ENCODE measurements around the gene TRPV2. TPM values are rescaled to one million over a fixed set of nuclear protein-coding genes. Genes with fewer than 3 reads are reported as not detected.
"Not testable (repeated sequence)": the region's sequence is repeated elsewhere in the genome, so short reads cannot be mapped to it uniquely, and the experiment has no call there.

The TRPV2 gene
- total and polyA plus RNA-seq, 3 experiments from 2014 or later: 60.0 to 134 (median 67.3) TPM

- H3K27ac ChIP-seq (ENCODE audit: low read depth, low read length); H3K4me1 ChIP-seq (ENCODE audit: insufficient read depth, low read length); H3K9me3 Mint-ChIP-seq; H3K4me3 ChIP-seq (ENCODE audit: low read length); H3K36me3 Mint-ChIP-seq; POLR2A ChIA-PET; DNase-seq; H3K4me3 Mint-ChIP-seq; H3K4me1 Mint-ChIP-seq; H3K27me3 Mint-ChIP-seq; H3K9me3 ChIP-seq (ENCODE audit: low read length); H3K27me3 ChIP-seq (ENCODE audit: insufficient read depth, low read length, poor library complexity, severe bottlenecking); H3K27ac Mint-ChIP-seq; H3K36me3 ChIP-seq (ENCODE audit: insufficient read depth, low read length): not testable (repeated sequence)
- CTCF ChIA-PET: interaction anchor here (1.8 kb wide), 1 partner anchor 129 kb away, joined by 4 read pairs; no protein-coding TSS in a partner anchor
Measured at GRCh38 chr17:16392491-16392890, 22.9 kb upstream of the TRPV2 start.

DNA sequence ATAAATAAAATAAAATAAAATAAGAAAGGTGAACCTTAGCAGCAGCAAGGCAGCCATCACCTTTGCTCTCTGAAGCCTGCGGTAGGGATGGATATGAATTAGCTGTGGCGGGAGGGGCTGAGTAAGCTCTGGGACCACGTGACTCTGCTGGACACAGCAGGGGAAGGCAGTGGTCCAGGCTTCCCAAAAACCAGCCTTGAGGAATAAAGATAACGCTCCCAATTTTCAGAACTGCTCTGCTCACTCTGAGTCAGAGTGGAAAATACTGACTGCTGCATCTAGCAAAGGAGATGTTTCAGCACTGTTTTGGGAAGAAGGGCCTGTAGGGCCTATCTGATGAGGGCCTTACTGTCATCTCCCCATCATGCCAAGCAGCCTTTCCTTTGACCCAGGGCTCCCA is 19.5 kb upstream of the TRPV2 start:
- CTCF ChIA-PET; H3K9me3 Mint-ChIP-seq; H3K27ac ChIP-seq (ENCODE audit: low read depth, low read length): not testable (repeated sequence)

DNA sequence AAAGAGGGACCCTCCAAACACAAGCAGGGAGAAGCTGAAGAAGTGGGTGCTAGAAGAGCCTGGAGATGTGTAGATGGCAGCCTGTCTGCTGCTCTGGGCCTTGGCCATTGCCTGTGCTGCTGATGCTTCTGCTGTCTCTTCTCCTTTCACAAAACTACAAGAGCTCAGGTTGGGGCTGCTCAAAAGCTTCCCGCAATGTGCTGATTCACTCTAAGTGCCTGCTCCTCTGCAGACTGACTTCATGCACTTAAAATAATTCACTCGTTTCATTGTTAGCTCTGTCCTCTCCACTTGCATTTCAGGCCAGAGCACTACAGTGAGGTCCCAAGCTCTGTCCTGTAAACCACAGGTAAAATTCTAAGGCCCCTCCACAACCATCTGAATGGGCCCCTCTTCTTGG is 18.7 kb upstream of the TRPV2 start:
- CTCF ChIA-PET, POLR2A ChIA-PET: not testable (repeated sequence)

More for the DNA sequence above, 19.5 kb upstream of the TRPV2 start:
- peak in 1 of 5 donors; percentile 9 for DNase-seq
- H3K27me3 Mint-ChIP-seq: peaks cover 7 to 13% of the 10 kb centered on the region in 2 donors
- H3K4me3 ChIP-seq (ENCODE audit: low read length); POLR2A ChIA-PET; H3K4me1 ChIP-seq (ENCODE audit: insufficient read depth, low read length); H3K9me3 ChIP-seq (ENCODE audit: low read length); H3K36me3 Mint-ChIP-seq; H3K27ac Mint-ChIP-seq; H3K4me3 Mint-ChIP-seq; H3K36me3 ChIP-seq (ENCODE audit: insufficient read depth, low read length); H3K4me1 Mint-ChIP-seq; H3K27me3 ChIP-seq (ENCODE audit: insufficient read depth, low read length, poor library complexity, severe bottlenecking): not testable (repeated sequence)

GRCh38 chr17:16398270-16399267 is 16.8 kb upstream of the TRPV2 start:
- H3K27ac ChIP-seq (ENCODE audit: low read depth, low read length): no peak overlapping the region
- Mint-ChIP-seq H3K27ac (peak overlapping the region in 2 of 8 donors; percentile 12 to 17), H3K4me3 (no peak overlapping the region), H3K4me1 (peaks cover 0 to 4% (median 0%) of the 10 kb centered on the region in 3 donors), H3K9me3 (no peaks in the 10 kb centered on the region), H3K27me3 (peaks cover 16 to 23% of the 10 kb centered on the region in 2 donors), H3K36me3 (no peaks in the 10 kb centered on the region)
- no peaks in the 10 kb centered on the region for H3K36me3 ChIP-seq (ENCODE audit: insufficient read depth, low read length)
- peak in 1 of 5 donors; percentile 35 for DNase-seq
- ChIA-PET CTCF (no interaction called here), POLR2A (no interaction called here)
- H3K4me1 ChIP-seq (ENCODE audit: insufficient read depth, low read length): no peaks in the 10 kb centered on the region
- H3K9me3 ChIP-seq (ENCODE audit: low read length): no peaks in the 10 kb centered on the region
- H3K27me3 ChIP-seq (ENCODE audit: insufficient read depth, low read length, poor library complexity, severe bottlenecking): no peaks in the 10 kb centered on the region
- H3K4me3 ChIP-seq (ENCODE audit: low read length): no peak overlapping the region

More for the DNA sequence above, 18.7 kb upstream of the TRPV2 start:
- not testable (repeated sequence) for H3K4me3 Mint-ChIP-seq; H3K4me3 ChIP-seq (ENCODE audit: low read length); H3K36me3 ChIP-seq (ENCODE audit: insufficient read depth, low read length); H3K4me1 Mint-ChIP-seq; H3K9me3 Mint-ChIP-seq; H3K36me3 Mint-ChIP-seq; H3K9me3 ChIP-seq (ENCODE audit: low read length); DNase-seq; H3K27ac ChIP-seq (ENCODE audit: low read depth, low read length); H3K4me1 ChIP-seq (ENCODE audit: insufficient read depth, low read length); H3K27me3 ChIP-seq (ENCODE audit: insufficient read depth, low read length, poor library complexity, severe bottlenecking)
- Mint-ChIP-seq H3K27me3 (peaks cover 5 to 18% of the 10 kb centered on the region in 2 donors), H3K27ac (peak overlapping the region in 1 of 8 donors; percentile 51)

- not testable (repeated sequence) for H3K9me3 Mint-ChIP-seq, H3K4me3 Mint-ChIP-seq
- POLR2A ChIA-PET: interaction anchor here (0.7 kb wide), 1 partner anchor 72 kb away, joined by 7 read pairs; no protein-coding TSS in a partner anchor
Measured at GRCh38 chr17:16403847-16404246, 11.5 kb upstream of the TRPV2 start.

DNA sequence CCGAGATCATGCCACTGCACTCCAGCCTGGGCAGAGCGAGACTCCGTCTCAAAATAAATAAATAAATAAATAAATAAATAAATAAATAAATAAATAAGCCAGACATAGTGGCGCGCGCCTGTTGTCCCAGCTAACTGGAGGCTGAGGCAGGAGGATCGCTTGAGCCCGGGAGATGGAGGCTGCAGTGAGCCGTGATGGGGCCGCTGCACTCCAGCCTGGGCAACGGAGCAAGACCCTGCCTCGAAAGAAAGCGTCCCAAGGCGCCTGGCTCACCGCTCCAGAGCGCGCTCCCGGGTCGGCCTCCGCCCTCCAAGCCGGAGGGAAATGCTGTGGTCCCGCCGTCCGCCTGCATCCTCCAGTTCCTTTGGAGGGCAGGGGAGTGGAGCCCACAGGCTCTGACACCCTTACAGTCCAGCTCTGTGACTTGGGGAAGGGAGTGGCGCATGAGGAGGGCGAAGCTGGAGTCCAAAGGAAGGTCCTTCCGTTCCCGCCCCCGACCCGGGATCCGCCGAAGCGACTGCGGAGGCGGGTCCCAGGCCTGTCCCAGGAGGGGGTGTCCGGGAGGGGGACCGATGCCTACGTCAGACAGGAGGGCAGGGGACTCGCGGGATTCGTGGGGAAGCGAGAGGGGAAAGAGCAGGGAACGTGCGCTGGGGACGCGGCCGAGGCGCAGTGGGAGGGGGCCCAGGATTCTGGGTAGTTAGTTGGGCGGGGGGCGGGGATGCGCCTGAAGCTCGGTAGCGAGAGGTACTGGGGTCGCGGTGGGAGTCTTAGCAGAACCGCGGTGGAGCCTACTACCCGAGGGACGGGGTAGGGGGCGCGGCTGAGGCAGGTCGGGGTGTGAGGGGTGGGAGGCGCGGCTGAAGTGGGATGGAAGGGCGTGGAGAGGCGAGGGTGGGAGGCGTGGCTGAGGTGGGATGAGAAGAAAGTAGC is 8.4 kb upstream of the TRPV2 start:
- CTCF ChIA-PET: interaction anchor here (0.6 to 1.4 kb wide), 4 partner anchors 11 to 32 kb away, joined by 3 read pairs; no protein-coding TSS in a partner anchor
- H3K36me3 Mint-ChIP-seq: no peaks in the 10 kb centered on the region
- peaks cover 0 to 6% (median 5%) of the 10 kb centered on the region in 3 donors for H3K4me1 Mint-ChIP-seq
- no peak overlapping the region for H3K27ac Mint-ChIP-seq
- no peaks in the 10 kb centered on the region for H3K9me3 Mint-ChIP-seq
- Histone ChIP-seq H3K4me3 (ENCODE audit: low read length) (peak overlapping the region; percentile 43), H3K36me3 (ENCODE audit: insufficient read depth, low read length) (no peaks in the 10 kb centered on the region), H3K4me1 (ENCODE audit: insufficient read depth, low read length) (peaks cover 5% of the 10 kb centered on the region), H3K27me3 (ENCODE audit: insufficient read depth, low read length, poor library complexity, severe bottlenecking) (no peaks in the 10 kb centered on the region), H3K27ac (ENCODE audit: low read depth, low read length) (no peak overlapping the region), H3K9me3 (ENCODE audit: low read length) (no peaks in the 10 kb centered on the region)
- peak overlapping the region in 6 of 7 donors; percentile 9 to 86 (median 54) for H3K4me3 Mint-ChIP-seq
- no peak for DNase-seq
- POLR2A ChIA-PET: no interaction called here
- H3K27me3 Mint-ChIP-seq: peaks cover 19 to 24% of the 10 kb centered on the region in 2 donors

More at GRCh38 chr17:16403847-16404246, 11.5 kb upstream of the TRPV2 start:
- H3K4me1 ChIP-seq (ENCODE audit: insufficient read depth, low read length); H3K36me3 ChIP-seq (ENCODE audit: insufficient read depth, low read length); H3K27ac Mint-ChIP-seq; H3K36me3 Mint-ChIP-seq; H3K4me3 ChIP-seq (ENCODE audit: low read length); DNase-seq; H3K27ac ChIP-seq (ENCODE audit: low read depth, low read length); H3K27me3 ChIP-seq (ENCODE audit: insufficient read depth, low read length, poor library complexity, severe bottlenecking); H3K4me1 Mint-ChIP-seq; H3K9me3 ChIP-seq (ENCODE audit: low read length): not testable (repeated sequence)
- CTCF ChIA-PET: interaction anchor here (1.9 kb wide), 1 partner anchor 11 kb away, joined by 6 read pairs; the partner anchor contains the start of gene TRPV2
- peaks cover 25 to 31% of the 10 kb centered on the region in 2 donors for H3K27me3 Mint-ChIP-seq

DNA sequence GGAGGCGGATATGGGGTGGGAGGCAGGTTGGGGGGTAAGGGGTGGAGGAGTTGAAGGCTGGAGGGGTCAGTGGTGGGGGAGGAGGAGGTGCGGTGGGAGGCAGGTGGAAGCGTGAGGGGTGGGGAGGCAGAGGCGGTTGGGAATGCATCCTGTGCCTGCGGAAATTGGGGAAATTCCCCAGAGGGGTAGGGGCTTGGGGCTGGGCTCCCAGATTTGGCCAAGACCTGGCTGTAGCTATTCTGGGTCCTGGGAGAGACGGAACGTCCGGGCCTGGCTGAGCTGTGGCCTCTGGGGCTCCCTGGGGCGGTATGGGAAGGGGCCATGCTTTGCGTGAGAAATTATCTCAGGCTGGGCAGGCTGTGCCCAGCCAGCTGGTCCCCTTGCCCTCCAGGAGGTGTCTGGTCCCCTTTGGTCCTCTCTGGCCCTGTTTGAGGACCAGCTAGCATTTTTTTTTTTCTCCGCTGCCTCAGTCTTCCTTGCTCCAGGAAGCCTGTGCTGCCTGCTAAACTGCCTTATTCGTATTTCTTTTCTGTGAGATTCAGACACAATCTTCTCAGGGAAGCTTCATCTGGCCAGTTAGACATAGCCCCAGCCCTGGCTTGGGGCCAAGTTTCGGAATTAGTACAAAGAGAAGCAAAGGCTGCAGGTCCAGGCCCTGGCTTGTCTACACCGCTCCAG is 7.3 kb upstream of the TRPV2 start:
- H3K27me3 Mint-ChIP-seq: peaks cover 14 to 16% of the 10 kb centered on the region in 2 donors
- H3K27ac Mint-ChIP-seq: peak overlapping the region in 1 of 8 donors; percentile 41
- H3K9me3 ChIP-seq (ENCODE audit: low read length): no peaks in the 10 kb centered on the region
- POLR2A ChIA-PET: no interaction called here
- H3K4me1 ChIP-seq (ENCODE audit: insufficient read depth, low read length): peaks cover 5% of the 10 kb centered on the region
- peak in 1 of 5 donors; percentile 33 for DNase-seq
- H3K27me3 ChIP-seq (ENCODE audit: insufficient read depth, low read length, poor library complexity, severe bottlenecking): no peaks in the 10 kb centered on the region
- H3K27ac ChIP-seq (ENCODE audit: low read depth, low read length): no peak overlapping the region
- H3K4me1 Mint-ChIP-seq: peaks cover 3 to 6% (median 5%) of the 10 kb centered on the region in 3 donors
- H3K4me3 ChIP-seq (ENCODE audit: low read length): no peak overlapping the region
- no peaks in the 10 kb centered on the region for H3K36me3 ChIP-seq (ENCODE audit: insufficient read depth, low read length)
- CTCF ChIA-PET: interaction anchor here (0.9 kb wide), 1 partner anchor 28 kb away, joined by 3 read pairs; the partner anchor contains the start of gene UBB
- H3K9me3 Mint-ChIP-seq: no peaks in the 10 kb centered on the region
- no peaks in the 10 kb centered on the region for H3K36me3 Mint-ChIP-seq
- peak overlapping the region in 3 of 7 donors; percentile 9 to 53 (median 48) for H3K4me3 Mint-ChIP-seq

Data from CD8-positive, alpha-beta memory T cell (primary cell).